Measurements from ENCODE around the gene OR7C1.
"Not testable (repeated sequence)": the region's sequence is repeated elsewhere in the genome, so short reads cannot be mapped to it uniquely, and the experiment has no call there.

The OR7C1 gene

DNA sequence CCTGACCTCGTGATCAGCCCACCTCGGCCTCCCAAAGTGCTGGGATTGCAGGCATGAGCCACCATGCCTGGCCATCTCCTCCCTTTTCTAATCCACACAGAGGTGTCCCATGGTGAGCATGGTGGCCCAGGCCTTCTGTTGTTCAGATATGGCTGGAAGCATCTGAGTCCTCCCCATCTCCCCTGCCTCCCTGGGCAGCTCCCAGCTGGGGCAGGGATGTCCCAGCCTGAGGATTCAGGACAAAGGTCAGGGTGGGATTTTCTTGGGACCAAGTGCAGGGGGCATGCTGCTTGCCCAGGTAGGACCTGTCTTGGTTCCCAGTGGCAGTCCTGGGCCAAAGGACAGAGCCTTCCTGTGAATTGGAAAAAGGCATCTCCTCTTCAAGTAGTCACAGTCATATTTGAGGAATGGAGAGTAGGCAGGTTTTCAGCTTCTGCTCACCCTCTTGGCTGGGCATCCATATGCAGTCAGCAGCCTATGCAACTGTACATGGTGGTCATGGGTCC, 67.5 kb downstream of the OR7C1 start:
- no peak for DNase-seq (ENCODE audit: low read depth)

DNA sequence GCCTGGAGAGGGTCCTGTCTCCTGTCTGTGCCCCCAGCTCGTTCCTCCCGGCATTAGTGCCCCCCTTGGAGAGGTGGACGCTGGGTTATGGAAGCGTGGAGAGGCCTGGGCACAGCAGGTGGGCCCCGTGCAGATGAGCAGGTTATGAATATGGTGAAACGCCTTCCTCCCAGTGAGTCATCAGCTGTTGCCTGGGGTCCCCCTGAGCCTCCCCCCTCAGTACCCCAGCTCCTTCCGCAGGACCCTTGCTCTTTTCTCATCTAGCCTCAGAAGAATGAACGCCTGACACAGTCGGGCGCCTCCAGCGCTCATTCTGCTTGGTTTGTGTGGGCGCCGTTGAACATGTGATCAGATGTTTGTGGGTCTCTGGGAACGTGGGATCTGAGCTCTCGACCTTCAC, 69.1 kb downstream of the OR7C1 start:
- not testable (repeated sequence) for DNase-seq (ENCODE audit: low read depth)

DNA sequence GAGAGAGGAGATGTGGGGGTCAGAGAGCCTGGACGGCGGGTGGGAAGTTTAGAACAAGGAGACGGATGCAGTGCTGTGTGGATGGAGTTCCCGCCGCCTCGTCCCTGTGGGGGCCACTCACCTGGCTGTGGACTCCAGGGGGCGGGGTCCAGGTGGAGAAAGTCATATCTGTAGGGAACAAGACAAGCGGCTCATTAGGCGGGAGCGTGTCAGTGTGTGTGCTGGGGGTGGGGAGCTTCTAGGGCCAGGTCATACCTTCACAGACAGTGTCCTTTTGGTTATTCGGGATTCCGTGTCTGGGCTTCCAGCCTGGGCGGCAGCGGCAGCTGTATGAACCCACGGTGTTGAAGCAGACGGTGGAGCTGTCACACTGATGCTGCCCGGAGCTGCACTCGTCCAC, 69.6 kb downstream of the OR7C1 start:
- DNase-seq (ENCODE audit: low read depth) = not testable (repeated sequence)

DNA sequence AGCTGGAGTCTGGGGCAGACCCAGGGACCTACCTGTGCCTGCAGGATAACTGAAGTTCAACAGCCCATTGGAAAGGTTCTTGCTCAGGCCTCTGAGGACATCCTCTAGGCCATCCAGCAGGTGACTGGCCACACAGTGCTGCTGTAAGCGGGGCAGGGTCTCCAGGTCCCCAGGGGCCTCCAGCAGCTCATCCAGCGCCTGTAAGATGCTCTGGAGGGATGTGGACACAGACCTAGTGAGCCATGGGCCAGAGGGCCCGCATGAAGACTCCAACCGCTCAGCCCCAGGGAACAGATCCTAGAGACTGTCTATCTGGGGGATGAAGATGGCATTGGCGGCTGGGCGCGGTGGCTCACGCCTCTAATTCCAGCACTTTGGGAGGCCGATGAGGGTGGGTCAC, 70.6 kb downstream of the OR7C1 start:
- DNase-seq (ENCODE audit: low read depth) = no peak

DNA sequence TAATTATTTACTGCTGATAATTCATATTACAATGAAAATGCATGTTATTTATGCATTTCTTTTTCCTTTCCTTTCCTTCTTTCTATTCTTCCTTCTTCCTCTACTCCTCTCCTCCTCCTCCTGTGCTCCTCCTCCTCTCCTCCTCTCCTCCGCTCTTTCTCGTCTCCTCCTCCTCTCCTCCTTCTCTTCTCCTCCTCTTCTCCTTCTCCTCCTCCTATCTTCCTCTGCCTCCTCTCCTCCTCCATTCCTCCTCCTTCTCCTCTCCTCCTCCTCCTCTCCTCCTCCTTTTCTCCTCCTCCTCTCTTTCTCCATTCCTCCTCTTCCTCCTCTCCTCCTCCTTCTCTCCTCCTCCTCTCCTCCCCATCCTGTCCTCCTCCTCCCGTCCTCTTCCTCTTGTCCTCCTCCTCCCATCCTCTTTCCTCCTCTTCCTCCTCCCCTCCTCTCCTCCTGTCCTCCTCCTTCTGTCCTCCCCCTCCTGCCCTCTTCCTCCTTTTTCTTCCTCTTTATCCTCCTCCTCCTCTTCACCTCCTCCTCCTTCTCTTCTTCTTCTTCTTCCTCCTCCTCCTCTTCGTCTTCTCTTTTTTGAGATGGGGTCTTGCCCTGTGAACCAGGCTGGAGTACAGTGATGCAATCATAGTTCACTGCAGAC, 71.4 kb downstream of the OR7C1 start:
- no peak for DNase-seq (ENCODE audit: low read depth)

GRCh38 chr19:14762111-14762510, 72.9 kb downstream of the OR7C1 start:
- DNase-seq (ENCODE audit: low read depth) = no peak

GRCh38 chr19:14761607-14762006, 73.4 kb downstream of the OR7C1 start:
- DNase-seq (ENCODE audit: low read depth) = no peak

- no peak for DNase-seq (ENCODE audit: low read depth)
These were observed 76.2 kb downstream of the OR7C1 start for GRCh38 chr19:14758816-14759215.

- DNase-seq (ENCODE audit: low read depth) = no peak
These were observed 86.4 kb downstream of the OR7C1 start for GRCh38 chr19:14748601-14749000.
